Colonic mucosa (tissue), 4 donors: ENCODE measurements around the gene KHDC3L. TPM values are rescaled to one million over a fixed set of nuclear protein-coding genes. Genes with fewer than 3 reads are reported as not detected.
A peak's percentile ranks its signal among the peaks of the same experiment; 100 is the strongest.
"Not testable (repeated sequence)": the region's sequence is repeated elsewhere in the genome, so short reads cannot be mapped to it uniquely, and the experiment has no call there.

Experiments
- DNase-seq: peaks from one replicate; pipeline ENCODE4 v3.0.0-alpha.2; 2020
- H3K27ac ChIP-seq: fragments of 200-600 bp; one replicate; pipeline ENCODE4 v1.8.0; 2021
- H3K27me3 ChIP-seq: fragments of 200-600 bp; one replicate; pipeline ENCODE4 v1.8.0; 2021
- H3K36me3 ChIP-seq: fragments of 200-600 bp; one replicate; pipeline ENCODE4 v1.8.0; 2021
- H3K4me1 ChIP-seq: fragments of 200-600 bp; one replicate; pipeline ENCODE4 v1.8.0; 2021; ENCODE audit warnings: mild to moderate bottlenecking
- H3K4me3 ChIP-seq: fragments of 200-600 bp; one replicate; pipeline ENCODE4 v1.8.0; 2021
- H3K9ac ChIP-seq, 2 donors: one replicate each; pipeline ENCODE4 v1.7.0; 2013; ENCODE audit warnings: control low read depth in 2 of 2, low read depth in 2 of 2, low read length in 2 of 2
- H3K9me3 ChIP-seq: fragments of 200-600 bp; one replicate; pipeline ENCODE4 v1.8.0; 2021
- intact Hi-C: fragments of 100-400 bp; cut with DNase I; formaldehyde crosslinking; loops from one replicate; pipeline ENCODE4 v1.14.1; 2022
- total RNA-seq, 2 donors: library from RNA; stranded (reverse); fragmentation: NEBNext Ultra II Directional in 1 of 2; extraction: Animal tissue kit (Norgen Biotek cat#: 25700) in 1 of 2; gene quantifications; one replicate each; pipeline ENCODE4 v1.2.1, GENCODE V29; 2021
- TF ChIP-seq, protein P1 (sequence below): fragments of 200-600 bp; IDR thresholded peaks from one replicate; pipeline ENCODE4 v1.8.0; 2022; ENCODE audit warnings: antibody characterized with exemption, mild to moderate bottlenecking
- donor health status: healthy.
- donor health status: DM: no; HTN: no; CAD: no.
- donor health status: DM: no; HTN: no; CAD: no.

KHDC3L gene
- total RNA-seq, 2 donors from 2014 or later: not detected

DNA sequence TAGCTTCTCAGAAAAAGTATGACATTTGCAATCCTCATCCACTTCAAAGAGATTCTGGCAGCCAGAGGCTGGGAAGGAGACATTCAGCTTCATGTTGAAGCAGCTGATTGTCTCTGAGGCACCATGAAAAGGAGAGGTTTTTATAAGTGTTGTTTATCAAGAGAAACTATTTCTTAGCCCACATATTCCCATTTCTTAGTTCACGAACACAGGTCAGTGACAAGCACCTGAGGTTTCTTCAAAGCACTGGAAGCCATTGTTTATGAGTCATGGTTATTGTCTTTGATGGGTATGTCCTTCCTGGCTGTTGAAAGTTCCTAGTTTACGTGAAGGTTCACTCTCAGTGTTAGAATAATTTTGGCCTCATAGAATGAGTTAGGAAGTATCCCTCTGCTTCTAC lies 29.2 kb downstream of the KHDC3L start:
- Histone ChIP-seq H3K4me3 (no peak overlapping the region), H3K9me3 (no peaks in the 10 kb centered on the region), H3K36me3 (no peaks in the 10 kb centered on the region), H3K27ac (no peak overlapping the region), H3K4me1 (no peaks in the 10 kb centered on the region), H3K9ac (no peak overlapping the region), H3K27me3 (no peaks in the 10 kb centered on the region)
- intact Hi-C loops: no loop called here
- DNase-seq: no peak
- TF ChIP-seq, protein P1, sequence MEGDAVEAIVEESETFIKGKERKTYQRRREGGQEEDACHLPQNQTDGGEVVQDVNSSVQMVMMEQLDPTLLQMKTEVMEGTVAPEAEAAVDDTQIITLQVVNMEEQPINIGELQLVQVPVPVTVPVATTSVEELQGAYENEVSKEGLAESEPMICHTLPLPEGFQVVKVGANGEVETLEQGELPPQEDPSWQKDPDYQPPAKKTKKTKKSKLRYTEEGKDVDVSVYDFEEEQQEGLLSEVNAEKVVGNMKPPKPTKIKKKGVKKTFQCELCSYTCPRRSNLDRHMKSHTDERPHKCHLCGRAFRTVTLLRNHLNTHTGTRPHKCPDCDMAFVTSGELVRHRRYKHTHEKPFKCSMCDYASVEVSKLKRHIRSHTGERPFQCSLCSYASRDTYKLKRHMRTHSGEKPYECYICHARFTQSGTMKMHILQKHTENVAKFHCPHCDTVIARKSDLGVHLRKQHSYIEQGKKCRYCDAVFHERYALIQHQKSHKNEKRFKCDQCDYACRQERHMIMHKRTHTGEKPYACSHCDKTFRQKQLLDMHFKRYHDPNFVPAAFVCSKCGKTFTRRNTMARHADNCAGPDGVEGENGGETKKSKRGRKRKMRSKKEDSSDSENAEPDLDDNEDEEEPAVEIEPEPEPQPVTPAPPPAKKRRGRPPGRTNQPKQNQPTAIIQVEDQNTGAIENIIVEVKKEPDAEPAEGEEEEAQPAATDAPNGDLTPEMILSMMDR: no peak

GRCh38 chr6:73392188-73392587 lies 29.7 kb downstream of the KHDC3L start:
- H3K4me1 ChIP-seq, H3K36me3 ChIP-seq, H3K4me3 ChIP-seq, H3K27me3 ChIP-seq, H3K27ac ChIP-seq, H3K9me3 ChIP-seq, H3K9ac ChIP-seq, DNase-seq, intact Hi-C loops: not testable (repeated sequence)

- no peaks in the 10 kb centered on the region for H3K9me3 ChIP-seq
- TF ChIP-seq, protein P1: no peak
- H3K4me3 ChIP-seq: no peak overlapping the region
- intact Hi-C loops: no loop called here
- DNase-seq: no peak
- no peaks in the 10 kb centered on the region for H3K4me1 ChIP-seq
- H3K27ac ChIP-seq: no peak overlapping the region
- no peaks in the 10 kb centered on the region for H3K36me3 ChIP-seq
- no peak overlapping the region for H3K9ac ChIP-seq
- no peaks in the 10 kb centered on the region for H3K27me3 ChIP-seq
Measured at GRCh38 chr6:73393278-73393677, 30.8 kb downstream of the KHDC3L start.

GRCh38 chr6:73394577-73395354 lies 32.3 kb downstream of the KHDC3L start, which contains the start of gene DDX43:
TSS of gene DDX43 (plus strand) at chr6:73394828. CDS start at chr6:73394906, 78 bp downstream.
- peak; percentile 29 for DNase-seq
- no peaks in the 10 kb centered on the region for H3K27me3 ChIP-seq
- no peaks in the 10 kb centered on the region for H3K4me1 ChIP-seq
- no peak within 1 kb of the TSS for H3K9ac ChIP-seq
- H3K4me3 ChIP-seq: no peak within 1 kb of the TSS
- intact Hi-C loops: no loop called here
- no peaks in the 10 kb centered on the region for H3K36me3 ChIP-seq
- TF ChIP-seq, protein P1: no peak
- no peaks in the 10 kb centered on the region for H3K9me3 ChIP-seq
- H3K27ac ChIP-seq: no peak within 1 kb of the TSS

GRCh38 chr6:73395875-73396274 lies 33.4 kb downstream of the KHDC3L start:
- Histone ChIP-seq H3K36me3 (no peaks in the 10 kb centered on the region), H3K9ac (no peak overlapping the region), H3K27me3 (no peaks in the 10 kb centered on the region), H3K4me3 (no peak overlapping the region), H3K27ac (no peak overlapping the region), H3K4me1 (no peaks in the 10 kb centered on the region), H3K9me3 (no peaks in the 10 kb centered on the region)
- no peak for DNase-seq
- TF ChIP-seq, protein P1: no peak
- intact Hi-C loops: no loop called here

GRCh38 chr6:73400656-73401055 lies 38.2 kb downstream of the KHDC3L start:
- TF ChIP-seq, protein P1: no peak
- Histone ChIP-seq H3K27ac (no peak overlapping the region), H3K4me3 (no peak overlapping the region), H3K9ac (no peak overlapping the region), H3K27me3 (no peaks in the 10 kb centered on the region), H3K4me1 (no peaks in the 10 kb centered on the region), H3K36me3 (no peaks in the 10 kb centered on the region), H3K9me3 (no peaks in the 10 kb centered on the region)
- no peak for DNase-seq
- intact Hi-C loops: no loop called here
